HepG2 (cell line): ENCODE measurements around the gene FLOT2.

ENCODE experiments used
- CTCF ChIP-seq: sonication (generic); formaldehyde crosslinking; IDR thresholded peaks from 2 replicates; pipeline ENCODE4 v1.5.0; 2020; ENCODE audit warnings: mild to moderate bottlenecking, missing genetic modification reagents, moderate library complexity
- MXI1 ChIP-seq: IDR thresholded peaks from 3 replicates; pipeline ENCODE4 v1.6.1; 2012; ENCODE audit warnings: low read depth, low read length, inconsistent platforms, borderline replicate concordance
- MYNN ChIP-seq: sonication (generic); formaldehyde crosslinking; IDR thresholded peaks from 2 replicates; pipeline ENCODE4 v1.4.0; 2020; ENCODE audit warnings: mild to moderate bottlenecking, low read depth, missing genetic modification reagents
- TERF1 ChIP-seq: sonication (generic); formaldehyde crosslinking; IDR thresholded peaks from 2 replicates; pipeline ENCODE4 v1.8.0; 2022; ENCODE audit warnings: mild to moderate bottlenecking, missing genetic modification reagents, moderate library complexity
- ZKSCAN1 ChIP-seq: fragments of 150-350 bp; IDR thresholded peaks from 2 replicates; pipeline ENCODE4 v1.6.1; 2014; ENCODE audit warnings: low read length
- TF ChIP-seq, protein P1 (sequence below): sonication (generic); formaldehyde crosslinking; IDR thresholded peaks from 2 replicates; pipeline ENCODE4 v1.9.0; 2021; ENCODE audit warnings: missing genetic modification reagents, borderline replicate concordance
- TF ChIP-seq, protein P2 (sequence below): sonication (generic); formaldehyde crosslinking; IDR thresholded peaks from 2 replicates; pipeline ENCODE4 v1.5.1; 2020; ENCODE audit warnings: missing genetic modification reagents, mild to moderate bottlenecking, borderline replicate concordance
- TF ChIP-seq, protein P3 (sequence below): sonication (generic); formaldehyde crosslinking; IDR thresholded peaks from 2 replicates; pipeline ENCODE4 v1.8.1; 2023; ENCODE audit warnings: mild to moderate bottlenecking, moderate library complexity, missing genetic modification reagents

DNA sequence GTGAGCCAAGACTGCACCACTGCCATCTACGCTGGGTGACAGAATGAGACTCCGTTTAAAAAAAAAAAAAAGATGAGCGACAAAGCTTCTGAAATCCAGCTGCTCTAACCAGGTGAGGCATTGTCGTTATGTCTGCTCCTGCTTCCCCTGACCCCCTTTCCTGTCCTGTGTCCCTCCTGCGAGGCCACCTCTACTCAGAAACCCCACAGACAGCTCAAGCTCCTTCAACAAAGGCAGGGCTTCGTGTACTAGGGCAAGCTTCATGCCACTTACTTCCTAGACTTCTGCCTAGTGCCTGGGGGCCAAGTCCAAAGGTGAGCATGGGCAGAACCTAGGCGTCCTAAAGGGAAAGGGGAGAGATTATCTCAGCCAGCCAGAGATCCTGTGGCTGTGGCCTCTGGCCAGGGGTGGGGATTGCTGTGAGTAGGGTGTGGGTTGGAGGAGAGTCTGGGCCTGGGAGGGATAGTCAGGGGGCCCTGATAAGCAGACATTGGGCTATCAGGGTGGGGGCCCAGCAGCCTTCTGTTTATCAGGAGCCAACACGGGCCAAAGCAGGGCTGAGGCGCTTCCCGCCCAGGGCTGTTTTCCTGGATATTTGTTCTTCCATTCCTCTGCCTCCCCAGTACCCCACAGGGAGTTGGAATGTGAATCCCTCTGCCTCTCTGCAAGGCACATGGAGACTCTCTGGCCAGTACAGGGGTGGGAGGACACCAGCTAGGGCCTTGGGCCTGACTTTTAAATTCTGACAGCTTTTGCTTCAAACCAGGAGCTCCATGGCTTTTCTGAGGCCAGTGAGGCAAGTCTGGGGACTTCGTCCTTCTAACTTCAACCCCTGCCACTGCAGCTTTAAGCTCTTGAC is 32.3 kb downstream of the FLOT2 start:
- no peak for TF ChIP-seq MYNN (CRISPR knock-in tag)
- no peak for TF ChIP-seq CTCF (CRISPR knock-in tag)
- TF ChIP-seq, protein P1, sequence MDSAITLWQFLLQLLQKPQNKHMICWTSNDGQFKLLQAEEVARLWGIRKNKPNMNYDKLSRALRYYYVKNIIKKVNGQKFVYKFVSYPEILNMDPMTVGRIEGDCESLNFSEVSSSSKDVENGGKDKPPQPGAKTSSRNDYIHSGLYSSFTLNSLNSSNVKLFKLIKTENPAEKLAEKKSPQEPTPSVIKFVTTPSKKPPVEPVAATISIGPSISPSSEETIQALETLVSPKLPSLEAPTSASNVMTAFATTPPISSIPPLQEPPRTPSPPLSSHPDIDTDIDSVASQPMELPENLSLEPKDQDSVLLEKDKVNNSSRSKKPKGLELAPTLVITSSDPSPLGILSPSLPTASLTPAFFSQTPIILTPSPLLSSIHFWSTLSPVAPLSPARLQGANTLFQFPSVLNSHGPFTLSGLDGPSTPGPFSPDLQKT (CRISPR knock-in tag): no peak
- TF ChIP-seq TERF1: no peak
- TF ChIP-seq, protein P2, sequence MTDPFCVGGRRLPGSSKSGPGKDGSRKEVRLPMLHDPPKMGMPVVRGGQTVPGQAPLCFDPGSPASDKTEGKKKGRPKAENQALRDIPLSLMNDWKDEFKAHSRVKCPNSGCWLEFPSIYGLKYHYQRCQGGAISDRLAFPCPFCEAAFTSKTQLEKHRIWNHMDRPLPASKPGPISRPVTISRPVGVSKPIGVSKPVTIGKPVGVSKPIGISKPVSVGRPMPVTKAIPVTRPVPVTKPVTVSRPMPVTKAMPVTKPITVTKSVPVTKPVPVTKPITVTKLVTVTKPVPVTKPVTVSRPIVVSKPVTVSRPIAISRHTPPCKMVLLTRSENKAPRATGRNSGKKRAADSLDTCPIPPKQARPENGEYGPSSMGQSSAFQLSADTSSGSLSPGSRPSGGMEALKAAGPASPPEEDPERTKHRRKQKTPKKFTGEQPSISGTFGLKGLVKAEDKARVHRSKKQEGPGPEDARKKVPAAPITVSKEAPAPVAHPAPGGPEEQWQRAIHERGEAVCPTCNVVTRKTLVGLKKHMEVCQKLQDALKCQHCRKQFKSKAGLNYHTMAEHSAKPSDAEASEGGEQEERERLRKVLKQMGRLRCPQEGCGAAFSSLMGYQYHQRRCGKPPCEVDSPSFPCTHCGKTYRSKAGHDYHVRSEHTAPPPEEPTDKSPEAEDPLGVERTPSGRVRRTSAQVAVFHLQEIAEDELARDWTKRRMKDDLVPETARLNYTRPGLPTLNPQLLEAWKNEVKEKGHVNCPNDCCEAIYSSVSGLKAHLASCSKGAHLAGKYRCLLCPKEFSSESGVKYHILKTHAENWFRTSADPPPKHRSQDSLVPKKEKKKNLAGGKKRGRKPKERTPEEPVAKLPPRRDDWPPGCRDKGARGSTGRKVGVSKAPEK (CRISPR knock-in tag): 0 out of 2 replicates have a peak, but pooled peaks have one; percentile 28
- no peak for TF ChIP-seq ZKSCAN1
- TF ChIP-seq, protein P3, sequence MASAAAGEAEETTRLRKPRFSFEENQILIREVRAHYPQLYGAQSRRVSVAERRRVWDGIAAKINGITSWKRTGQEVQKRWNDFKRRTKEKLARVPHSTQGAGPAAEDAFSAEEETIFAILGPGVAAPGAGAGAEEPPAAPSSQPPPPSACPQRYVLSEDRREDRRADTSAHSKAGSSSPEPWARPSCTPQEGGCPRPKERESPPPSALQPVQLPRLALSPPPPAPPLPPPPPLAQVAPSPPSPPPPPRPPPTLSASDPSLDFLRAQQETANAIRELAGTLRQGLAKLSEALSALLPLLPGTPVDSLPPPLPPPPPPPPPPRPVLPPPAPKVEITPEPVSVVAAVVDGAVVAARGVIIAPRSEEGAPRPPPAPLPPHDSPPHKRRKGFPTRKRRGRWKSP (CRISPR knock-in tag): no peak
- TF ChIP-seq MXI1: no peak
